GM21723 (cell line): Measurements from ENCODE around the gene PBX2.
"Not testable (repeated sequence)": the region's sequence is repeated elsewhere in the genome, so short reads cannot be mapped to it uniquely, and the experiment has no call there.

Experiments
- ATAC-seq: cut with Tn5 transposase; IDR thresholded peaks from one replicate; pipeline ENCODE4 v1.9.1; 2021; ENCODE audit warnings: mild to moderate bottlenecking, moderate library complexity; ENCODE audit not compliant: unreplicated experiment

Gene PBX2

GRCh38 chr6:32151863-32152768, 37.9 kb downstream of the PBX2 start, which contains the start of gene PRRT1:
Gene PRRT1 (minus strand): TSS chr6:32151939. CDS start chr6:32151827, 112 bp downstream.
- no peak for ATAC-seq

GRCh38 chr6:32151181-32151862, 38.7 kb downstream of the PBX2 start:
- ATAC-seq = no peak

GRCh38 chr6:32149932-32150870, 39.8 kb downstream of the PBX2 start:
- no peak for ATAC-seq

DNA sequence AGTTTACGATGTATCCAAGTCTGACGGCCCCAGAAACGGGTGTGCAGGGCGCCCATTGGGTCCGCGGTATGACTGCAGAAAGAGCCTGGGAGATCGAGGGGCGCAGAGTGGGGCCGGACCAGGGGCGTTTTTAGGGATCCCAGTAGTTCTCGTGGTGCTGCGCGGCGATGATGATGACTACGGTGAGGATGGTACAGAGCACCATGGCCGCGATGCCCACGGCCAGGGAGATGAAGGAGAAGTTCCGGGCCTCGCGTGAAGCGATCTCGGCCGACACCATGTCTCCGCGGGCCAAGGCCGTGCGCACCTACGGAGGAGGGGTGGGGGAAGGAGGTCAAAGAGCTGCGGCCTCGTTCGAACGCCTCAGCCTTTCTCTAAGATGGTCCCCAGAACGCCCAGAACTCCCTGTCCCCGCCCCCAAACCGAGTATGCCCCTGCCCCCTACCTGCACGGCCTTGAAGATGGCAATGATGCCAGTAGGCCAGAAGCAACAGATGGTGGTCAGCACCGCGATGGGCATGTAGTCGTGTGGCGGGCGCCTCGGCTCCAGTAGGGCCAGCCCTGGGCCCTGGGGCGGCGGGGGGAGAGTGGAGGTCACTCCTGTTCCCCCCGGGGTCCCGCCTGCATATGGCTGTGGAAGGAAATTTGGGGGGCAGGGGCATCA, 40.8 kb downstream of the PBX2 start:
- ATAC-seq = no peak

DNA sequence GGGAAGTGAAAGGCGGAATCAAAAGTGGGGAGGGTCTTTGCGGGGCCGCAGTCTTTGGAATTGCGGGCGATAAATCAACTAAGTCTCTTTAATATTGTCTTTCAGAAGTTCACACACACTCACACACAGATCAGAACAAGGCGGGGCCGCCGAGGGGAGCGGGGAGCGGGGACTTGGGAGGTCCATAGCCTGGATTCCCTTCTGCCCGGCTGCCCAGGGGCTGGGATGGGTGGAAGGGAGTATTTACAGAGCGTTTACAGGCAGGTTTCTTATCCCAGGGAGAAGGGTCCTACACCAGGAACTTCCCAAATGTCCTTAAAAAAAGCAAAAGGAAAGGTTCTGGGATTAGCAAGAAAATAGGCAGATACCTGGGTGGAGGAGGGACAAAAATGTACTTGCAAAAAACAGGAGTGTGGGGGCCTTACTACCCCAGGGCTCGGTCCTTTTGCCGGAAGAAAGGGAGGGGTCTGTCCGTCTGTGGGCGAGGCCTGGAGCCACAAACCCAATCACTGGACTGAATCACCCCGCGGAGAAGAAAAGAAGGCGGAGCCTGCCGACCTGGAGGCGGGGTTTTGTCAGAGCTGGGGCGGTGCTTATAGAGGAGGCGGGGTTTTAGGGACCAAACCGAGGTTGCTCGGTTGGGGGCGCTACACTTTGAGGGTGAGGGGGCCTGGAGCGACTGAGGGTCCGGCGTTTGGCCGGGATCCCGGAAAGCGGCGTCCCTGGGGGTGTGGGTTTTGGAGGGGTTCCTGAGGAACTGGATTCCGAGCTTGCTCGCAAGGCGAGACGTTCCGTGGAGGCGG, 41.5 kb downstream of the PBX2 start:
- ATAC-seq = no peak

GRCh38 chr6:32147401-32148132, 42.4 kb downstream of the PBX2 start:
- no peak for ATAC-seq

- no peak for ATAC-seq
These were observed 43.3 kb downstream of the PBX2 start for GRCh38 chr6:32146687-32147086.

GRCh38 chr6:32146287-32146686, 43.7 kb downstream of the PBX2 start:
- no peak for ATAC-seq

- ATAC-seq = not testable (repeated sequence)
These were observed 45.8 kb downstream of the PBX2 start for GRCh38 chr6:32144238-32144637.

DNA sequence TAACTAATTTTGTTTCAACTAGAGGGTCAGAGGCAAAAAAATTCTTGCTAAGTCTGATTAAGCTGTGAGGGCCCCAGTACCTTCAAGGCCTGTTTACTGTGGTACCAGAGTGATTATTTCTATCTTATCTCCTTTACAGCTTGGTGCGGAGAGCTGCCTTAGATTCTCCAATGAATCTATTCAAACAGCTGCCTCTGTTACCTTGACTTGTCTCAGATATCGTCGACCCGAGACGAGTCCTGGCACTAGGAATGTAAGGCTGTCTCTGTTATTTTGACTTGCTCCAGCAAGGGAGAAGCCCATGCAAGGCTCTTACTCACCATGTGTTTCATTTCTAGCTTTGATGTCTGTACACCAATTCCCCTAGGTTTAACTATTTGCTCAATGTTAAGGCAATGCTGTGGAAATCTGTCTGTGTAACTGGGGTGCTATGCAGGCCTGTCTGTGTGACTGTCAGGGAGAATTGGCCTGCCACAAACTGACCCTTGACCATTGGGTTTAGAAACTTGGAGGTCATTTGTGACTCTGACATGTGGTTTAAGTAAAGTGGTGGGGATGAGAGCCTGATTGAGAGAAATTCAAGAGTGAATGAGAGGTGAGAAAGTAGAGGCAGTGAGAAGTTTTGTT, 49.5 kb downstream of the PBX2 start:
- ATAC-seq = no peak

DNA sequence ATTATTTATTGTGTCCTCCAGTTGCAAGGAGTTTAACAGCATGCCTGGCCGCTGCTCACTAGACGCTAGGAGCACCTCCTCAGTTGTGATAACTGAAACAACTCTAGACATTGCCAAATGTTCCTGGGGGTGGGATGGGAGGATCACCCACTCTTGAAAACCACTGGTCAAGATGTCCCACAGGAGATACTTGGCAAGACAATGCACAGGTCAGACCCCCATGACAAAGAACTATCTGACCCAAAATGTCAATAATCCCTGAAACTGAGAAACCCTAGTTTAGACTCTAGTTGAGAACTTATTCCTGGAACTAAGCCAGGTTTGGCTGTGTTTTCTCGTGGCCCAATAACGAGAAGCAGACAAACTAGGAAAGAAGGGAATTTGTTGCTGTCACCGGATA, 50.4 kb downstream of the PBX2 start:
- ATAC-seq = no peak

GRCh38 chr6:32137454-32137853, 52.5 kb downstream of the PBX2 start:
- no peak for ATAC-seq
